ENCODE data around the gene GNAT1. TPM values are rescaled to one million over a fixed set of nuclear protein-coding genes. Genes with fewer than 3 reads are reported as not detected.
"Not testable (repeated sequence)": the region's sequence is repeated elsewhere in the genome, so short reads cannot be mapped to it uniquely, and the experiment has no call there.

The GNAT1 gene
- total and polyA plus RNA-seq, 2 donors = 0.05 TPM

GRCh38 chr3:50210510-50211367 is 19.3 kb downstream of the GNAT1 start:
- H3K9me3 ChIP-seq (ENCODE audit: control insufficient read depth in 2 of 2, insufficient read depth in 1 of 2, low read length in 1 of 2) = peaks cover under 1 to 2% of the 10 kb centered on the region in 2 donors
- no peak overlapping the region for H3K4me3 ChIP-seq (ENCODE audit: low read length in 2 of 2)
- H3K4me1 ChIP-seq (ENCODE audit: control insufficient read depth in 2 of 2, insufficient read depth in 2 of 2, low read length in 2 of 2) = peaks cover 2 to 5% of the 10 kb centered on the region in 2 donors
- DNase-seq (ENCODE audit: low read depth in 6 of 9, low spot score in 9 of 9) = no peak
- WGBS = 95% methylated on average over 13 of the region's 13 CpGs
- H3K27me3 ChIP-seq (ENCODE audit: control insufficient read depth in 2 of 2, insufficient read depth in 1 of 2, low read length in 1 of 2) = peaks cover 18 to 33% of the 10 kb centered on the region in 2 donors
- no peak overlapping the region for H3K27ac ChIP-seq (ENCODE audit: low read depth in 1 of 2, low read length in 1 of 2)
- H3K36me3 ChIP-seq (ENCODE audit: control insufficient read depth in 2 of 2, insufficient read depth in 2 of 2, low read length in 1 of 2) = no peaks in the 10 kb centered on the region

DNA sequence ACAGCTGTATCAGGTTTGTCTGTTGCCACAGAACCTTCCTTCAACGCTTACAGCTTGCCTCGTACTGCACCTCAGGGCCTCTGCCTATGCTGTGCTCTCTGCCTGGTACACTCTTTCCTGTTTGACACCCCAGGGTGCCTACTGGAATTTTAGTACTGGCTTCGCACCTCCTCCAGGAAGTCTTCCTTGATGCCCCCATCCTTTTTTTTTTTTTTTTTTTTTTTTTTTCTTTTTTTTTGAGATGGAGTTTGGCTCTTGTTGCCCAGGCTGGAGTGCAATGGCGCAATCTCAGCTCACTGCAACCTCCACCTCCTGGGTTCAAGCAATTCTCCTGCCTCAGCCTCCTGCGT is 19.9 kb downstream of the GNAT1 start:
- 96% methylated on average over 5 of the region's 5 CpGs for WGBS
- not testable (repeated sequence) for H3K27ac ChIP-seq (ENCODE audit: low read depth in 1 of 2, low read length in 1 of 2); H3K4me3 ChIP-seq (ENCODE audit: low read length in 2 of 2); H3K9me3 ChIP-seq (ENCODE audit: control insufficient read depth in 2 of 2, insufficient read depth in 1 of 2, low read length in 1 of 2); DNase-seq (ENCODE audit: low read depth in 6 of 9, low spot score in 9 of 9); H3K36me3 ChIP-seq (ENCODE audit: control insufficient read depth in 2 of 2, insufficient read depth in 2 of 2, low read length in 1 of 2); H3K4me1 ChIP-seq (ENCODE audit: control insufficient read depth in 2 of 2, insufficient read depth in 2 of 2, low read length in 2 of 2)
- H3K27me3 ChIP-seq (ENCODE audit: control insufficient read depth in 2 of 2, insufficient read depth in 1 of 2, low read length in 1 of 2) = peaks cover 12 to 27% of the 10 kb centered on the region in 2 donors

DNA sequence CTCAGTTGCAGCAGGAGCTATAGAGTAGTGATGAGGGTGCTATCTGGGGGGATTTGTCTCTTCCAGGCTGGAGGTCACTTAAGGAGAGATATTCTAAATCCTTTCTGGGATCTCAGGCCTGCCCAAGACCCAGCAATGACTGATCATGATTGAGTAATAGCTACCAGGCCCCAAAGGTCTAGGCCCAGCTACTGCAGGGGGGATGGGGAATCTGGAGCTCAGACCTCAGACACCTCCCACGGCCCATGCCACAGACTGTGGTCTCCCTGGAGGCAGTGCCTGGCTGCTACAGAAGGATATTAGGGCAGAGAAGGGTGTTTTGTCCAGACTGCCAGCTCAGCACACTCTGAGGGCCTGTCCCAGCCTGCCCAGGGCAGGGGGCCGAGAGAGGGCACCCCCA is 20.5 kb downstream of the GNAT1 start:
- no peaks in the 10 kb centered on the region for H3K9me3 ChIP-seq (ENCODE audit: control insufficient read depth in 2 of 2, insufficient read depth in 1 of 2, low read length in 1 of 2)
- WGBS = 88% methylated on average over 2 of the region's 2 CpGs
- no peak for DNase-seq (ENCODE audit: low read depth in 6 of 9, low spot score in 9 of 9)
- H3K4me3 ChIP-seq (ENCODE audit: low read length in 2 of 2) = no peak overlapping the region
- H3K36me3 ChIP-seq (ENCODE audit: control insufficient read depth in 2 of 2, insufficient read depth in 2 of 2, low read length in 1 of 2) = no peaks in the 10 kb centered on the region
- no peak overlapping the region for H3K27ac ChIP-seq (ENCODE audit: low read depth in 1 of 2, low read length in 1 of 2)
- peaks cover 6 to 21% of the 10 kb centered on the region in 2 donors for H3K27me3 ChIP-seq (ENCODE audit: control insufficient read depth in 2 of 2, insufficient read depth in 1 of 2, low read length in 1 of 2)
- H3K4me1 ChIP-seq (ENCODE audit: control insufficient read depth in 2 of 2, insufficient read depth in 2 of 2, low read length in 2 of 2) = no peaks in the 10 kb centered on the region

- H3K27ac ChIP-seq (ENCODE audit: low read depth in 1 of 2, low read length in 1 of 2) = no peak overlapping the region
- no peaks in the 10 kb centered on the region for H3K36me3 ChIP-seq (ENCODE audit: control insufficient read depth in 2 of 2, insufficient read depth in 2 of 2, low read length in 1 of 2)
- no peaks in the 10 kb centered on the region for H3K9me3 ChIP-seq (ENCODE audit: control insufficient read depth in 2 of 2, insufficient read depth in 1 of 2, low read length in 1 of 2)
- 94% methylated on average over 4 of the region's 4 CpGs for WGBS
- no peak overlapping the region for H3K4me3 ChIP-seq (ENCODE audit: low read length in 2 of 2)
- no peak for DNase-seq (ENCODE audit: low read depth in 6 of 9, low spot score in 9 of 9)
- H3K4me1 ChIP-seq (ENCODE audit: control insufficient read depth in 2 of 2, insufficient read depth in 2 of 2, low read length in 2 of 2) = no peaks in the 10 kb centered on the region
- H3K27me3 ChIP-seq (ENCODE audit: control insufficient read depth in 2 of 2, insufficient read depth in 1 of 2, low read length in 1 of 2) = peaks cover 3 to 15% of the 10 kb centered on the region in 2 donors
Measured at GRCh38 chr3:50212502-50212901, 21.1 kb downstream of the GNAT1 start.

- H3K4me1 ChIP-seq (ENCODE audit: control insufficient read depth in 2 of 2, insufficient read depth in 2 of 2, low read length in 2 of 2) = no peaks in the 10 kb centered on the region
- H3K27ac ChIP-seq (ENCODE audit: low read depth in 1 of 2, low read length in 1 of 2) = no peak overlapping the region
- H3K27me3 ChIP-seq (ENCODE audit: control insufficient read depth in 2 of 2, insufficient read depth in 1 of 2, low read length in 1 of 2) = peaks cover under 1 to 11% of the 10 kb centered on the region in 2 donors
- H3K9me3 ChIP-seq (ENCODE audit: control insufficient read depth in 2 of 2, insufficient read depth in 1 of 2, low read length in 1 of 2) = no peaks in the 10 kb centered on the region
- 98% methylated on average over 3 of the region's 3 CpGs for WGBS
- H3K36me3 ChIP-seq (ENCODE audit: control insufficient read depth in 2 of 2, insufficient read depth in 2 of 2, low read length in 1 of 2) = no peaks in the 10 kb centered on the region
- no peak for DNase-seq (ENCODE audit: low read depth in 6 of 9, low spot score in 9 of 9)
- H3K4me3 ChIP-seq (ENCODE audit: low read length in 2 of 2) = no peak overlapping the region
Measured at GRCh38 chr3:50212971-50213370, 21.6 kb downstream of the GNAT1 start.

GRCh38 chr3:50213373-50213772 is 22.0 kb downstream of the GNAT1 start:
- Histone ChIP-seq H3K27ac (ENCODE audit: low read depth in 1 of 2, low read length in 1 of 2) (no peak overlapping the region), H3K36me3 (ENCODE audit: control insufficient read depth in 2 of 2, insufficient read depth in 2 of 2, low read length in 1 of 2) (no peaks in the 10 kb centered on the region), H3K4me3 (ENCODE audit: low read length in 2 of 2) (no peak overlapping the region), H3K4me1 (ENCODE audit: control insufficient read depth in 2 of 2, insufficient read depth in 2 of 2, low read length in 2 of 2) (no peaks in the 10 kb centered on the region), H3K27me3 (ENCODE audit: control insufficient read depth in 2 of 2, insufficient read depth in 1 of 2, low read length in 1 of 2) (peaks cover 0 to 10% of the 10 kb centered on the region in 2 donors), H3K9me3 (ENCODE audit: control insufficient read depth in 2 of 2, insufficient read depth in 1 of 2, low read length in 1 of 2) (no peaks in the 10 kb centered on the region)
- no peak for DNase-seq (ENCODE audit: low read depth in 6 of 9, low spot score in 9 of 9)
- 94% methylated on average over 12 of the region's 12 CpGs for WGBS

- Histone ChIP-seq H3K4me1 (ENCODE audit: control insufficient read depth in 2 of 2, insufficient read depth in 2 of 2, low read length in 2 of 2) (no peaks in the 10 kb centered on the region), H3K36me3 (ENCODE audit: control insufficient read depth in 2 of 2, insufficient read depth in 2 of 2, low read length in 1 of 2) (no peaks in the 10 kb centered on the region), H3K9me3 (ENCODE audit: control insufficient read depth in 2 of 2, insufficient read depth in 1 of 2, low read length in 1 of 2) (no peaks in the 10 kb centered on the region), H3K27me3 (ENCODE audit: control insufficient read depth in 2 of 2, insufficient read depth in 1 of 2, low read length in 1 of 2) (peaks cover 0 to 3% of the 10 kb centered on the region in 2 donors), H3K27ac (ENCODE audit: low read depth in 1 of 2, low read length in 1 of 2) (no peak overlapping the region), H3K4me3 (ENCODE audit: low read length in 2 of 2) (no peak overlapping the region)
- WGBS = 94% methylated on average over 10 of the region's 10 CpGs
- DNase-seq (ENCODE audit: low read depth in 6 of 9, low spot score in 9 of 9) = no peak
Measured at GRCh38 chr3:50214824-50215223, 23.4 kb downstream of the GNAT1 start.

DNA sequence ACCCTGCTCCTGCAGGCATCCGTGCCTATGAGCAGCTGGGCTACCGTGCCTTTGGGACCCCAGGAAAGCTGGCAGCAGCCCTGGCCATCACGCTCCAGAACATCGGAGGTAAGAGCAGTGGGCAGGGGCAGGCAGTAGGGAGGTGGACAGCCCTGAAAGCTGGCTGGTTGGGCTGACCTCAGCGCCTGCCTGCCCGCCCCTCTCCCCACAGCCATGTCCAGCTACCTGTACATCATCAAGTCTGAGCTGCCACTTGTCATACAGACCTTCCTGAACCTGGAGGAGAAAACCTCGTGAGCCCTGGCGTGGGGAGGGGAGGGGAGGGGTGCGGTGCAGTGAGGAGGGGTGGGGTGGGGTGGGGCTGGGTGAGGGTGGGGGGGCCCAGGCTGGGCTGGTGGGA is 24.1 kb downstream of the GNAT1 start:
- 90% methylated on average over 9 of the region's 9 CpGs for WGBS
- DNase-seq (ENCODE audit: low read depth in 6 of 9, low spot score in 9 of 9) = no peak
- peaks cover 0 to 5% of the 10 kb centered on the region in 2 donors for H3K4me1 ChIP-seq (ENCODE audit: control insufficient read depth in 2 of 2, insufficient read depth in 2 of 2, low read length in 2 of 2)
- H3K9me3 ChIP-seq (ENCODE audit: control insufficient read depth in 2 of 2, insufficient read depth in 1 of 2, low read length in 1 of 2) = no peaks in the 10 kb centered on the region
- no peaks in the 10 kb centered on the region for H3K27me3 ChIP-seq (ENCODE audit: control insufficient read depth in 2 of 2, insufficient read depth in 1 of 2, low read length in 1 of 2)
- no peak overlapping the region for H3K27ac ChIP-seq (ENCODE audit: low read depth in 1 of 2, low read length in 1 of 2)
- H3K36me3 ChIP-seq (ENCODE audit: control insufficient read depth in 2 of 2, insufficient read depth in 2 of 2, low read length in 1 of 2) = no peaks in the 10 kb centered on the region
- H3K4me3 ChIP-seq (ENCODE audit: low read length in 2 of 2) = no peak overlapping the region

GRCh38 chr3:50217681-50218080 is 26.3 kb downstream of the GNAT1 start:
- Histone ChIP-seq H3K9me3 (ENCODE audit: control insufficient read depth in 2 of 2, insufficient read depth in 1 of 2, low read length in 1 of 2) (no peaks in the 10 kb centered on the region), H3K4me3 (ENCODE audit: low read length in 2 of 2) (no peak overlapping the region), H3K27me3 (ENCODE audit: control insufficient read depth in 2 of 2, insufficient read depth in 1 of 2, low read length in 1 of 2) (no peaks in the 10 kb centered on the region), H3K27ac (ENCODE audit: low read depth in 1 of 2, low read length in 1 of 2) (no peak overlapping the region), H3K4me1 (ENCODE audit: control insufficient read depth in 2 of 2, insufficient read depth in 2 of 2, low read length in 2 of 2) (peaks cover 0 to 19% of the 10 kb centered on the region in 2 donors), H3K36me3 (ENCODE audit: control insufficient read depth in 2 of 2, insufficient read depth in 2 of 2, low read length in 1 of 2) (no peaks in the 10 kb centered on the region)
- 90% methylated on average over 10 of the region's 10 CpGs for WGBS
- DNase-seq (ENCODE audit: low read depth in 6 of 9, low spot score in 9 of 9) = no peak
